DND-41 (cell line): ENCODE results near the gene DENND2D.

ENCODE experiments used
- EZH2 ChIP-seq: IDR thresholded peaks from 3 replicates; pipeline ENCODE4 v1.6.1; 2012; ENCODE audit warnings: borderline replicate concordance, low read depth, mild to moderate bottlenecking, moderate library complexity, low read length, inconsistent platforms; ENCODE audit not compliant: severe bottlenecking
- TF ChIP-seq, protein P1 (sequence below): IDR thresholded peaks from 2 replicates; pipeline ENCODE4 v1.5.1; 2012; ENCODE audit warnings: borderline replicate concordance, low read length, moderate library complexity, mild to moderate bottlenecking; ENCODE audit not compliant: poor library complexity, severe bottlenecking; ENCODE audit errors: extremely low read depth

DNA sequence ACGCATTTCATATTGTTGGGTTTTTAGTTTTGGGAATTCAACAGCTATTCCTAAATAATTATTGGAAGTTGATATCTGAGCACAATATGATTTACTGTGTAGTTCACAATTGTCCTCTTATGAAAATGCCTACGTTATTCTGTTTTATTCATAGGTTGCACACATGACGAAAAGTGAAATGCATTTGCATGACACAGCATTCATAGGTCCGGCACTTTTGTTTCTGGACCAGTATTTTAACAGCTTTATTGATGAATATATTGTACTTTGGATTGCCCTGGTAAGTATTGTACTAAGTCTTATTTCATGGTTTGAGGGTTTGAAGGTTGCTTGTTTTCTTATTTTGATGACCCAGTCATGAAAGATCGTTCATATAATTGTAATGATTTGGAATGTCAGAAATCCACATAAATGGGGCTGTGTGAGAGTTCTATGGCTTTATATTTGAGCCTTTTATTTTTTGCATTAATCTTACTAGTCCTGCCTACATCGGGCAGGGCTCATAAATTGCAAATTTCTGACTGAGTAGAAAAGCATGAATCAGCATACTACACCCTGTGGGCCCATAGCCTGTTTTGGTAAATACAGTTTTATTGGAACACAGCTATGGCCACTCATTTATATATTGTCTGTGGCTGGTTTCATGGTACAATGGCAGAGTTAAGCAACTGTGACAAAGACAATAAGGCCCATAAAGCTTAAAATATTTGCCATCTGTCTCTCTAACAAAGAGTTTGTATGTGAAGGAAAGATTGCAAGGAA lies 17.0 kb downstream of the DENND2D start:
- TF ChIP-seq, protein P1, sequence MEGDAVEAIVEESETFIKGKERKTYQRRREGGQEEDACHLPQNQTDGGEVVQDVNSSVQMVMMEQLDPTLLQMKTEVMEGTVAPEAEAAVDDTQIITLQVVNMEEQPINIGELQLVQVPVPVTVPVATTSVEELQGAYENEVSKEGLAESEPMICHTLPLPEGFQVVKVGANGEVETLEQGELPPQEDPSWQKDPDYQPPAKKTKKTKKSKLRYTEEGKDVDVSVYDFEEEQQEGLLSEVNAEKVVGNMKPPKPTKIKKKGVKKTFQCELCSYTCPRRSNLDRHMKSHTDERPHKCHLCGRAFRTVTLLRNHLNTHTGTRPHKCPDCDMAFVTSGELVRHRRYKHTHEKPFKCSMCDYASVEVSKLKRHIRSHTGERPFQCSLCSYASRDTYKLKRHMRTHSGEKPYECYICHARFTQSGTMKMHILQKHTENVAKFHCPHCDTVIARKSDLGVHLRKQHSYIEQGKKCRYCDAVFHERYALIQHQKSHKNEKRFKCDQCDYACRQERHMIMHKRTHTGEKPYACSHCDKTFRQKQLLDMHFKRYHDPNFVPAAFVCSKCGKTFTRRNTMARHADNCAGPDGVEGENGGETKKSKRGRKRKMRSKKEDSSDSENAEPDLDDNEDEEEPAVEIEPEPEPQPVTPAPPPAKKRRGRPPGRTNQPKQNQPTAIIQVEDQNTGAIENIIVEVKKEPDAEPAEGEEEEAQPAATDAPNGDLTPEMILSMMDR, result no peak
- no peak for TF ChIP-seq EZH2
